Kidney (tissue), 14 donors: ENCODE data around the gene TMEM198. TPM values are rescaled to one million over a fixed set of nuclear protein-coding genes. Genes with fewer than 3 reads are reported as not detected.

Source experiments
- DNase-seq, 5 donors: peaks; one replicate each; pipeline ENCODE4 v3.0.0-alpha.2; 2013 to 2020
- FAIRE-seq: peaks from 2 replicates; lab custom pipeline; 2012; peaks lifted over from hg19 to GRCh38; lab: Jason Lieb, UNC
- H3K27ac ChIP-seq, 2 donors: one replicate each; pipeline ENCODE4 v1.7.0; 2013; ENCODE audit warnings: low read depth in 2 of 2, low read length in 2 of 2, inconsistent platforms in 1 of 2
- H3K27me3 ChIP-seq: one replicate; pipeline ENCODE4 v1.7.1; 2013; ENCODE audit warnings: low read length, inconsistent platforms; ENCODE audit not compliant: control insufficient read depth, insufficient read depth
- H3K36me3 ChIP-seq, 3 donors: one replicate each; pipeline versions ENCODE4 v1.7.0 to v1.7.1; 2013; ENCODE audit warnings: low read length in 3 of 3, control low read depth in 1 of 3, inconsistent platforms in 1 of 3; ENCODE audit not compliant: insufficient read depth in 3 of 3, control insufficient read depth in 2 of 3
- H3K4me1 ChIP-seq, 3 donors: one replicate each; pipeline versions ENCODE4 v1.7.0 to v1.7.1; 2013; ENCODE audit warnings: low read length in 3 of 3, inconsistent platforms in 1 of 3, low read depth in 1 of 3; ENCODE audit not compliant: control insufficient read depth in 2 of 3, insufficient read depth in 2 of 3
- H3K4me3 ChIP-seq, 3 donors: one replicate each; pipeline versions ENCODE4 v1.7.0 to v1.8.1; 2013; ENCODE audit warnings: low read length in 3 of 3, control low read depth in 1 of 3, inconsistent platforms in 1 of 3
- H3K9ac ChIP-seq, 3 donors: one replicate each; pipeline versions ENCODE4 v1.7.0 to v1.7.1; 2013; ENCODE audit warnings: low read length in 3 of 3, control low read depth in 1 of 3, inconsistent platforms in 1 of 3
- H3K9me3 ChIP-seq, 3 donors: one replicate each; pipeline versions ENCODE4 v1.7.0 to v1.7.1; 2013; ENCODE audit warnings: low read length in 3 of 3, control low read depth in 1 of 3, inconsistent platforms in 1 of 3; ENCODE audit not compliant: control insufficient read depth in 2 of 3, insufficient read depth in 1 of 3
- CTCF ChIP-seq: IDR thresholded peaks from 3 replicates; pipeline ENCODE4 v1.5.1; 2012; ENCODE audit warnings: mild to moderate bottlenecking, moderate library complexity, borderline replicate concordance; ENCODE audit not compliant: insufficient read depth; ENCODE audit errors: extremely low read depth
- intact Hi-C: fragments of 100-400 bp; cut with DNase I; formaldehyde crosslinking; loops from one replicate; pipeline ENCODE4 v1.11.1; 2022
- polyA plus RNA-seq: library from polyadenylated mRNA; stranded (reverse); fragments of 350-450 nt; fragmentation: Illumina TruSeq; extraction: RNeasy Lipid Tissue Mini Kit (QIAGEN cat#74804); gene quantifications from one replicate; pipeline ENCODE4 v1.2.3, GENCODE V29; 2014; ENCODE audit warnings: low read depth, low replicate concordance; ENCODE audit not compliant: insufficient read depth
- total RNA-seq: library from RNA; stranded (reverse); fragmentation: NEBNext Ultra II Directional; extraction: Animal tissue kit (Norgen Biotek cat#: 25700); gene quantifications from one replicate; pipeline ENCODE4 v1.2.1, GENCODE V29; 2021
- donor health status: control.
- donor health status: control.
- donor health status: control.
- donor health status: control.
- donor health status: control.
- donor health status: DM: yes; HTN: yes; CAD: no.
- donor health status: Normal renal cell carcinoma (clear cell type).

TMEM198 gene
- total and polyA plus RNA-seq, 2 donors from 2014 or later, result 4.2 to 4.5 TPM

- H3K4me3 ChIP-seq, result no peak overlapping the region
- DNase-seq (peak in 1 of 5 donors; percentile 63), FAIRE-seq (no peak)
- H3K27ac ChIP-seq, result no peak overlapping the region
- TF ChIP-seq CTCF, result no peak
- intact Hi-C loops, result no loop called here
- H3K36me3 ChIP-seq, result peaks cover 0 to 5% (median 3%) of the 10 kb centered on the region in 3 donors
- no peaks in the 10 kb centered on the region for H3K27me3 ChIP-seq
- H3K9me3 ChIP-seq, result no peaks in the 10 kb centered on the region
- no peak overlapping the region for H3K9ac ChIP-seq
- peaks cover 0 to 4% (median 0%) of the 10 kb centered on the region in 3 donors for H3K4me1 ChIP-seq
These were observed 14.3 kb downstream of the TMEM198 start for GRCh38 chr2:219557791-219558785.

- peak in 1 of 5 donors; percentile 54 for DNase-seq
- H3K27me3 ChIP-seq, result no peaks in the 10 kb centered on the region
- FAIRE-seq, result no peak
- no peak overlapping the region for H3K27ac ChIP-seq
- peaks cover 3 to 10% (median 6%) of the 10 kb centered on the region in 3 donors for H3K36me3 ChIP-seq
- no peak overlapping the region for H3K4me3 ChIP-seq
- TF ChIP-seq CTCF, result no peak
- intact Hi-C loops, result no loop called here
- no peaks in the 10 kb centered on the region for H3K4me1 ChIP-seq
- H3K9me3 ChIP-seq, result no peaks in the 10 kb centered on the region
- H3K9ac ChIP-seq, result no peak overlapping the region
These were observed 15.5 kb downstream of the TMEM198 start for GRCh38 chr2:219559156-219559915.

GRCh38 chr2:219560037-219560892 is 16.4 kb downstream of the TMEM198 start:
- DNase-seq (peak in 2 of 5 donors; percentile 64 to 67), FAIRE-seq (no peak)
- peak; percentile 38 for TF ChIP-seq CTCF
- peaks cover 5 to 12% (median 6%) of the 10 kb centered on the region in 3 donors for H3K36me3 ChIP-seq
- no peaks in the 10 kb centered on the region for H3K27me3 ChIP-seq
- no peaks in the 10 kb centered on the region for H3K4me1 ChIP-seq
- H3K4me3 ChIP-seq, result no peak overlapping the region
- H3K27ac ChIP-seq, result no peak overlapping the region
- H3K9ac ChIP-seq, result no peak overlapping the region
- intact Hi-C loops, result no loop called here
- no peaks in the 10 kb centered on the region for H3K9me3 ChIP-seq
